GM23338 (cell line): Measurements from ENCODE around the gene ODAD2.
"Not testable (repeated sequence)": the region's sequence is repeated elsewhere in the genome, so short reads cannot be mapped to it uniquely, and the experiment has no call there.

Source experiments
- CREB1 ChIP-seq: fragments of 250-450 bp; sonication (Bioruptor Pico); IDR thresholded peaks from 2 replicates; pipeline ENCODE4 v1.5.0; 2020; ENCODE audit warnings: low read depth, mild to moderate bottlenecking, moderate library complexity
- CTCF ChIP-seq, 2 experiments: fragments of 200-600 bp in 1 of 2; sonication (generic) in 1 of 2; conservative IDR thresholded peaks; 2 replicates each; pipeline versions ENCODE4 v1.5.1 to v1.6.1; 2016 to 2017; ENCODE audit warnings: antibody characterized with exemption in 2 of 2, low read depth in 2 of 2, mild to moderate bottlenecking in 2 of 2, moderate library complexity in 1 of 2
- EZH2 ChIP-seq: fragments of 200-600 bp; sonication (generic); IDR thresholded peaks from one replicate; pipeline ENCODE4 v1.8.0; 2017; ENCODE audit warnings: antibody characterized with exemption, mild to moderate bottlenecking, low read depth; ENCODE audit not compliant: unreplicated experiment
- JUNB ChIP-seq: IDR thresholded peaks from one replicate; pipeline ENCODE4 v1.6.1; 2016; ENCODE audit warnings: antibody characterized with exemption; ENCODE audit not compliant: unreplicated experiment

GRCh38 chr10:27989357-27989756, 9.5 kb downstream of the ODAD2 start:
- TF ChIP-seq JUNB; CTCF (conservative IDR thresholded peaks at IDR 0.05; ENCODE audit: low read depth in 2 of 2); CREB1 (CRISPR knock-in tag); EZH2: not testable (repeated sequence)
